Sigmoid colon (tissue), 7 donors: ENCODE measurements around the gene CHMP2A. TPM values are rescaled to one million over a fixed set of nuclear protein-coding genes. Genes with fewer than 3 reads are reported as not detected.

ENCODE experiments used
- DNase-seq: peaks from one replicate; pipeline ENCODE4 v3.0.0-alpha.2; 2019
- H3K27ac ChIP-seq, 4 donors: fragments of 200-600 bp; sonication (generic); one replicate each; pipeline ENCODE4 v1.5.1; 2016 to 2019; ENCODE audit warnings: mild to moderate bottlenecking in 1 of 4
- H3K27me3 ChIP-seq, 3 donors: fragments of 200-600 bp; sonication (generic); one replicate each; pipeline ENCODE4 v1.5.1; 2019; ENCODE audit warnings: mild to moderate bottlenecking in 1 of 3
- H3K36me3 ChIP-seq, 4 donors: fragments of 200-600 bp; sonication (generic); one replicate each; pipeline ENCODE4 v1.5.1; 2016 to 2019
- H3K4me1 ChIP-seq, 4 donors: fragments of 200-600 bp; sonication (generic); one replicate each; pipeline ENCODE4 v1.5.1; 2017 to 2019
- H3K4me3 ChIP-seq, 4 donors: fragments of 200-600 bp; sonication (generic); one replicate each; pipeline ENCODE4 v1.5.1; 2017 to 2019; ENCODE audit warnings: mild to moderate bottlenecking in 2 of 4, moderate library complexity in 1 of 4
- H3K9me3 ChIP-seq, 4 donors: fragments of 200-600 bp in 3 of 4; sonication (generic) in 3 of 4; one replicate each; pipeline versions ENCODE4 v1.5.1 to v1.6.1; 2013 to 2019
- EP300 ChIP-seq, 4 donors: sonication (generic); formaldehyde crosslinking; IDR thresholded peaks; one replicate each; pipeline ENCODE4 v1.6.1; 2017; ENCODE audit warnings: antibody characterized with exemption in 4 of 4
- POLR2A ChIP-seq, 2 donors: fragments of 450-650 bp; IDR thresholded peaks; one replicate each; pipeline ENCODE4 v1.6.1; 2016; ENCODE audit warnings: antibody characterized with exemption in 2 of 2, mild to moderate bottlenecking in 2 of 2, moderate library complexity in 2 of 2
- POLR2AphosphoS5 ChIP-seq, 4 donors: sonication (generic); formaldehyde crosslinking; IDR thresholded peaks; one replicate each; pipeline ENCODE4 v1.6.1; 2017; ENCODE audit warnings: antibody characterized with exemption in 4 of 4
- WGBS, 2 donors: extraction: QIAGEN DNeasy Blood & Tissue Kit; methylation state at CpG; one replicate each; pipeline ENCODE4 v1.1.7; 2013; 5-methylcytosine and 5-hydroxymethylcytosine counted together
- intact Hi-C: fragments of 100-400 bp; cut with DNase I; formaldehyde crosslinking; loops from one replicate; pipeline ENCODE4 v1.15.1; 2023
- polyA plus RNA-seq, 3 donors: library from polyadenylated mRNA; stranded (reverse); fragments of 200-250 nt; gene quantifications; one replicate each; pipeline ENCODE4 v1.2.3, GENCODE V29; 2013
- total RNA-seq, 4 donors: library from RNA; depleted of rRNA; stranded (reverse); fragments of >200 nt; gene quantifications; one replicate each; pipeline ENCODE4 v1.1.0, GENCODE V29; 2016
- TF ChIP-seq, protein P1 (sequence below), 4 experiments: fragments of 450-650 bp in 3 of 4; fragments of 200-600 bp in 1 of 4; IDR thresholded peaks; one replicate each; pipeline ENCODE4 v1.5.1; 2016 to 2019; ENCODE audit warnings: antibody characterized with exemption in 4 of 4, mild to moderate bottlenecking in 3 of 4, moderate library complexity in 2 of 4
- donor health status: healthy with polysubstance abuse.
- donor health status: Bipolar disorder and iron deficiency.
- donor health status: healthy.

Gene CHMP2A
- total and polyA plus RNA-seq, 7 donors = 101 to 372 (median 144) TPM

DNA sequence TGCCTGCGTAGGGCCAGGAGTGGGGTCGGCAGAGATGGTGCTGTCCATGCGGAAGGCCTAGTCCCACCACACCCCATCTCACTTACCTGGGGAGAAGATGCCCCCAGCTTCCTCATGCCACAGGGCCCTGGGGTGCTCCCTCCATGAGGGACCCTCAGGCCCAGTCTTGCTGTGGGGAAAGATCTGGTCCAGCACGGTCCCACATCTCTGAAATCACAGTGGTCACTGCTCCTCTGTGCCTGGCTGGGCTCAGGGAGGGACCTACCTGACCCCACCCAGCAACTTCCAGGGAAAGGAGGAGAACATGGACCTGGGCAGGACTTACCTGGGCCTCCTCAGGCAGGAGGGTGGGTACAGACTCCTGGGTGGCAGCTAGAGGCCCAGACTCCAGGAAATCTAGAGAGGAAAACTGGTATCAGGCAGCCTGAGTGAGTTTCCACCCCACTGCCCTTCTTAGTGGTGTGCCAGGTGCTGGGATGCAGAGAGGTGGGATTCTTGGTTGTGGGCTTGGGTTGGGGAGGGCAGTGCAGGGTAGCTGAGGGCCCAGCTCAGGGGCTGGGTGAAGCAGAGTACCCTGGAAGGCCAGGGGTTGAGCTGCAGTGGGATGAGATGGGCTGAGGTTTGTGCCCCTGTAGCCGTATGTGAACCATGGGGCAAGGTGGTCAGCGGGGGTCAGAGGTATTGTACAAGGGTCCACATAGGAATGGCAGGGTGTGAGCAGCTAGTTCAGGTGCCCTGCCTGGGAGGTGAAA, 14.5 kb upstream of the CHMP2A start:
- peak; percentile 50 for DNase-seq
- 96% methylated on average over 6 of the region's 6 CpGs for WGBS, 2 donors
- intact Hi-C loops = no loop called here
- H3K27ac ChIP-seq = no peak overlapping the region
- TF ChIP-seq, protein P1, sequence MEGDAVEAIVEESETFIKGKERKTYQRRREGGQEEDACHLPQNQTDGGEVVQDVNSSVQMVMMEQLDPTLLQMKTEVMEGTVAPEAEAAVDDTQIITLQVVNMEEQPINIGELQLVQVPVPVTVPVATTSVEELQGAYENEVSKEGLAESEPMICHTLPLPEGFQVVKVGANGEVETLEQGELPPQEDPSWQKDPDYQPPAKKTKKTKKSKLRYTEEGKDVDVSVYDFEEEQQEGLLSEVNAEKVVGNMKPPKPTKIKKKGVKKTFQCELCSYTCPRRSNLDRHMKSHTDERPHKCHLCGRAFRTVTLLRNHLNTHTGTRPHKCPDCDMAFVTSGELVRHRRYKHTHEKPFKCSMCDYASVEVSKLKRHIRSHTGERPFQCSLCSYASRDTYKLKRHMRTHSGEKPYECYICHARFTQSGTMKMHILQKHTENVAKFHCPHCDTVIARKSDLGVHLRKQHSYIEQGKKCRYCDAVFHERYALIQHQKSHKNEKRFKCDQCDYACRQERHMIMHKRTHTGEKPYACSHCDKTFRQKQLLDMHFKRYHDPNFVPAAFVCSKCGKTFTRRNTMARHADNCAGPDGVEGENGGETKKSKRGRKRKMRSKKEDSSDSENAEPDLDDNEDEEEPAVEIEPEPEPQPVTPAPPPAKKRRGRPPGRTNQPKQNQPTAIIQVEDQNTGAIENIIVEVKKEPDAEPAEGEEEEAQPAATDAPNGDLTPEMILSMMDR (IDR thresholded peaks at IDR 0.05) = no peak
- TF ChIP-seq POLR2AphosphoS5 (IDR thresholded peaks at IDR 0.05) (no peak), POLR2A (IDR thresholded peaks at IDR 0.05) (no peak), EP300 (IDR thresholded peaks at IDR 0.05) (no peak)
- H3K36me3 ChIP-seq = peaks cover 0 to 44% (median 9%) of the 10 kb centered on the region in 4 donors
- peaks cover 0 to 20% (median 16%) of the 10 kb centered on the region in 4 donors for H3K4me1 ChIP-seq
- no peaks in the 10 kb centered on the region for H3K9me3 ChIP-seq
- H3K27me3 ChIP-seq = no peaks in the 10 kb centered on the region
- no peak overlapping the region for H3K4me3 ChIP-seq

DNA sequence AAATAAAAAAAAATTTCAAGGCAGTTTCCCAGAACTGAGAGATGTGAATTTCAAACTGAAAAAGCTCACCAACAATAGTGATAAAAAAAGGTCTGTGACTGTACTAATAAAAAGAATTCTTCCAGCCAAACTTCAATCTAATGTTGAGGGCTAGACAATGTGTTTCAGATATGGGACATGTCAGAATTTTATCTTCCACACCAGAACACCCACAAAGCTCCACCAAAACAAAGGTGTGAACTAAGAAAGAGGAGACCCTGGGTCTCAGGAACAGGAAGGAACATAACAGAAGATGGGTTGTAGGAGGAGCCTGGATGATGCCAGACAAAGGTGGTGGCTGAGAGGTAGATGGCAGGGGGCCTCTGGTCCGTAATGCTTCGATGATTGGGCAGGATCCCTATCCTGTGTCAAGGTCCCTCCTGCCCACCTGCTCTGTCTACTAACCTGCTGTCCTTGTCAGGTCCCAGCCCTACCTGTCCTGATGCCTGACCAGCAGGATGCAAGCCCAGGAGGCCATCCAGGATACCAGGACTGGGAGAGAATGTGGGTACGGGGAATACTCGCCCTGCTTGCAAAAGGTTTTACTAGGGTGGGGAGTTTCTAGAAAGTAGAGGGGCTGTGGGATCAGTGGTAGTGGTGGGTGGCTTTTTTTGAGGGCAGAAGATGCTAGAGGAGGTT, 13.7 kb upstream of the CHMP2A start:
- intact Hi-C loops = no loop called here
- no peak for TF ChIP-seq POLR2AphosphoS5 (IDR thresholded peaks at IDR 0.05)
- TF ChIP-seq, protein P1 (IDR thresholded peaks at IDR 0.05) = no peak
- TF ChIP-seq EP300 (IDR thresholded peaks at IDR 0.05) = no peak
- TF ChIP-seq POLR2A (IDR thresholded peaks at IDR 0.05) = no peak
- Histone ChIP-seq H3K4me3 (no peak overlapping the region), H3K27ac (no peak overlapping the region), H3K4me1 (peaks cover 0 to 14% (median 10%) of the 10 kb centered on the region in 4 donors), H3K9me3 (no peaks in the 10 kb centered on the region), H3K36me3 (peaks cover 0 to 44% (median 9%) of the 10 kb centered on the region in 4 donors), H3K27me3 (no peaks in the 10 kb centered on the region)
- WGBS, 2 donors = 94 to 95% methylated on average over 4 of the region's 4 CpGs
- peak; percentile 48 for DNase-seq

DNA sequence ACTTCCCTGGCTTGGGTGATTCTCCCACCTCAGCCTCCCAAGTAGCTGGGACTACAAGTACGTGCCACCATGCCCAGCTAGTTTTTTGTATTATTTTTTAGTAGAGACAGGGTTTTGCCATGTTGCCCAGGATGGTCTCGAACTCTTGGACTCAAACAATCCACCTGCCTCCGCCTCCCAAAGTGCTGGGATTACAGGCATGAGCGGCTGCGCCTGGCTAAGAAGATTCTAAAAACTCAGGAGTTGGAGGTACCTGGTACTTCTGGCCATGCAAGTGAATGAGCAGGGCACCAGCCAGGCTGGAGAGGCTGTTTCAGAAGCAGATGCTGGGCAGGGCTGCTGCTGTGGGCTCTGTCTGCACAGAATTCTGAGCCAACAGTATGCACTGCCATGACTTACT, 12.1 kb upstream of the CHMP2A start:
- intact Hi-C loops = no loop called here
- H3K9me3 ChIP-seq = no peaks in the 10 kb centered on the region
- no peak overlapping the region for H3K4me3 ChIP-seq
- peaks cover 0 to 44% (median 9%) of the 10 kb centered on the region in 4 donors for H3K36me3 ChIP-seq
- no peaks in the 10 kb centered on the region for H3K27me3 ChIP-seq
- H3K27ac ChIP-seq = no peak overlapping the region
- DNase-seq = no peak
- TF ChIP-seq, protein P1 (IDR thresholded peaks at IDR 0.05) = no peak
- TF ChIP-seq EP300 (IDR thresholded peaks at IDR 0.05) (no peak), POLR2A (IDR thresholded peaks at IDR 0.05) (no peak), POLR2AphosphoS5 (IDR thresholded peaks at IDR 0.05) (no peak)
- peaks cover 0 to 23% (median 20%) of the 10 kb centered on the region in 4 donors for H3K4me1 ChIP-seq
- WGBS, 2 donors = 97 to 98% methylated on average over 5 of the region's 5 CpGs

DNA sequence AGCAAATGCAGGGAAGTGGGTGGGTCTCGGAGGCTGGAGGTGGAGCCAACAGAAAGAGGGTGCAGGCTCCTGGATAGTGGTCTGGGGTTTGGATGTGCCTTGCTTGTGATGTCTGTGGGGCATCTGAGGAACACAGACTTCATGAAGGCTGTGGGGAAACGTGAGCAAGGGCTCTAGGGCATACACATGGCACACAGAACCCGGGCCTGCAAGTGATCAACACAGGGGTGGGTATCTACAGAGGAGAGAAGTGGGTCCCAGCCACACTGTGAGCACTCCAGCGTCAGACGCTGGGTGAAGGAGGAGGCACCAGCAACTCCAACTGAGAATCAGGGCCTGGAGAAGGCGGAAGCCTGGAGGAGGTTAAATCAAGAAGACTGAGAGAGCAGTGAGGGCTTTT, 8.9 kb upstream of the CHMP2A start:
- Histone ChIP-seq H3K4me3 (no peak overlapping the region), H3K9me3 (no peaks in the 10 kb centered on the region), H3K27me3 (no peaks in the 10 kb centered on the region), H3K4me1 (peaks cover 0 to 36% (median 33%) of the 10 kb centered on the region in 4 donors), H3K36me3 (peaks cover 0 to 19% (median 2%) of the 10 kb centered on the region in 4 donors), H3K27ac (no peak overlapping the region)
- 78 to 85% methylated on average over 6 of the region's 6 CpGs for WGBS, 2 donors
- intact Hi-C loops = no loop called here
- DNase-seq = peak; percentile 40
- TF ChIP-seq, protein P1 (IDR thresholded peaks at IDR 0.05) = no peak
- TF ChIP-seq POLR2AphosphoS5 (IDR thresholded peaks at IDR 0.05) (no peak), EP300 (IDR thresholded peaks at IDR 0.05) (no peak), POLR2A (IDR thresholded peaks at IDR 0.05) (no peak)
